Lung (tissue), 12 donors: ENCODE data around the gene TBC1D17. TPM values are rescaled to one million over a fixed set of nuclear protein-coding genes. Genes with fewer than 3 reads are reported as not detected.

ENCODE experiments used
- ATAC-seq: fragments of 200-7000 bp; cut with Tn5 transposase; one replicate; pipeline ENCODE4 v1.9.1; 2020; ENCODE audit warnings: moderate number of reproducible peaks; ENCODE audit not compliant: insufficient read depth, low FRiP score
- DNase-seq, 3 donors: peaks; one replicate each; pipeline ENCODE4 v3.0.0-alpha.2; 2013 to 2017
- H3K27ac ChIP-seq, 2 donors: one replicate each; pipeline ENCODE4 v1.5.1; 2013; ENCODE audit warnings: mild to moderate bottlenecking in 2 of 2, moderate library complexity in 2 of 2, control low read depth in 1 of 2, inconsistent platforms in 1 of 2, low read depth in 1 of 2, low read length in 1 of 2
- H3K27me3 ChIP-seq, 3 donors: one replicate each; pipeline ENCODE4 v1.5.1; 2013; ENCODE audit warnings: low read length in 2 of 3; ENCODE audit not compliant: control insufficient read depth in 3 of 3, insufficient read depth in 3 of 3
- H3K36me3 ChIP-seq, 4 donors: one replicate each; pipeline ENCODE4 v1.5.1; 2013; ENCODE audit warnings: low read length in 4 of 4, mild to moderate bottlenecking in 1 of 4, moderate library complexity in 1 of 4; ENCODE audit not compliant: control insufficient read depth in 4 of 4, insufficient read depth in 4 of 4
- H3K4me1 ChIP-seq, 5 donors: one replicate each; pipeline ENCODE4 v1.5.1; 2013; ENCODE audit warnings: low read length in 5 of 5, mild to moderate bottlenecking in 2 of 5, moderate library complexity in 1 of 5; ENCODE audit not compliant: control insufficient read depth in 5 of 5, insufficient read depth in 5 of 5
- H3K4me3 ChIP-seq: one replicate; pipeline ENCODE4 v1.5.1; 2013; ENCODE audit warnings: mild to moderate bottlenecking, control low read depth, moderate library complexity
- H3K9ac ChIP-seq, 2 donors: one replicate each; pipeline ENCODE4 v1.5.1; 2013; ENCODE audit warnings: low read length in 2 of 2, control low read depth in 1 of 2; ENCODE audit not compliant: insufficient read depth in 1 of 2
- H3K9me3 ChIP-seq, 4 donors: one replicate each; pipeline ENCODE4 v1.5.1; 2013; ENCODE audit warnings: low read length in 3 of 4, mild to moderate bottlenecking in 1 of 4, moderate library complexity in 1 of 4; ENCODE audit not compliant: control insufficient read depth in 4 of 4, insufficient read depth in 3 of 4
- WGBS, 2 donors: extraction: QIAGEN DNeasy Blood & Tissue Kit; methylation state at CpG; one replicate each; pipeline ENCODE4 v1.1.7; 2013; 5-methylcytosine and 5-hydroxymethylcytosine counted together
- polyA plus RNA-seq, 2 donors: library from polyadenylated mRNA; stranded (reverse); fragments of 200-250 nt; gene quantifications; one replicate each; pipeline ENCODE4 v1.2.1, GENCODE V29; 2013
- total RNA-seq, 2 donors: library from RNA; depleted of rRNA in 1 of 2; stranded (reverse); fragments of >200 nt in 1 of 2; gene quantifications; one replicate each; pipeline ENCODE4 v1.2.1, GENCODE V29; 2014 to 2021
- TF ChIP-seq, protein P1 (sequence below): IDR thresholded peaks from 2 replicates; pipeline ENCODE4 v1.5.1; 2012; ENCODE audit warnings: mild to moderate bottlenecking; ENCODE audit errors: control extremely low read depth, extremely low read depth
- donor health status: control.
- donor health status: control.
- donor health status: Bipolar disorder and iron deficiency.
- donor health status: healthy.
- donor health status: DM: yes; HTN: yes; CAD: no.

The TBC1D17 gene
- total and polyA plus RNA-seq, 4 donors, result 23.3 to 52.9 (median 32.4) TPM

DNA sequence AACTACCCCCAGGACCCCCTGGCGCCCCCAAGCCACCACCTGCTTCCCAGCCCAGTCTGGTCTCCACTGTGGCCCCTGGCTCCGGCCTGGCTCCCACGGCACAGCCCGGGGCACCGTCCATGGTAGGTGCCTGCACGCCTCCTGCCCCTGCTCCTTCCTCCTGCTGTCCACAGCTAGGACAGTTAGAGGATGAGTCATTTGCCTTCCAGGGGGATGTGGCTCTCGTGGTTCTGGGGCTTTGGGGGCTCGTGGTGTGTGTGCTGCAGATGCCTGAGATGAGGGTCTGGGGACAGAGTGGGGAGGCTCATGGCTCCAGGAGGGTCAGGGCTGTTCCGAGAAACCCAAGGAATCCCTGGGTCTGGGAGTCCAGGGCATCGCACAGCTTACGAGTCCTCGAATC, 46.7 kb upstream of the TBC1D17 start:
- 58 to 87% methylated on average over 11 to 12 of the region's 12 CpGs for WGBS, 2 donors

DNA sequence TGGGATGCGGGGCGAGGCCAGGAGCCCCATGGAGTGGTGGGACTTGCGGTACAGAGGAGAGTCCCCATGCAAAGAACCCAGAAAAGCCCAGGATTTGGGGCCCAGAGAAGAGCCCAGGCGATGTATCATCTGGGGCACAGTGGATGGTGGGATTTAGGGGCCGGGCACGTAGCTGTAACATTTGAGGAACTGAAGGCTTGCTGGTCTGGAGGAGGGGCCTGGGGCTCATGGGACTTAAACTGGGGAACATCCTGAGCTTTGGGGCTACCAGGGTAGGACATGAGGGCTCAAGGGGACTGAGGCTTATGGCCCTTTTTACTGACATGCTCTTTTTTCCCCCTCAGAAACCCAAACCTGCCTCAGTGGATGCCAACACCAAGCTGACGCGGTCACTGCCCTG, 45.9 kb upstream of the TBC1D17 start:
- no peaks in the 10 kb centered on the region for H3K4me1 ChIP-seq
- H3K27ac ChIP-seq, result no peak overlapping the region
- TF ChIP-seq, protein P1, sequence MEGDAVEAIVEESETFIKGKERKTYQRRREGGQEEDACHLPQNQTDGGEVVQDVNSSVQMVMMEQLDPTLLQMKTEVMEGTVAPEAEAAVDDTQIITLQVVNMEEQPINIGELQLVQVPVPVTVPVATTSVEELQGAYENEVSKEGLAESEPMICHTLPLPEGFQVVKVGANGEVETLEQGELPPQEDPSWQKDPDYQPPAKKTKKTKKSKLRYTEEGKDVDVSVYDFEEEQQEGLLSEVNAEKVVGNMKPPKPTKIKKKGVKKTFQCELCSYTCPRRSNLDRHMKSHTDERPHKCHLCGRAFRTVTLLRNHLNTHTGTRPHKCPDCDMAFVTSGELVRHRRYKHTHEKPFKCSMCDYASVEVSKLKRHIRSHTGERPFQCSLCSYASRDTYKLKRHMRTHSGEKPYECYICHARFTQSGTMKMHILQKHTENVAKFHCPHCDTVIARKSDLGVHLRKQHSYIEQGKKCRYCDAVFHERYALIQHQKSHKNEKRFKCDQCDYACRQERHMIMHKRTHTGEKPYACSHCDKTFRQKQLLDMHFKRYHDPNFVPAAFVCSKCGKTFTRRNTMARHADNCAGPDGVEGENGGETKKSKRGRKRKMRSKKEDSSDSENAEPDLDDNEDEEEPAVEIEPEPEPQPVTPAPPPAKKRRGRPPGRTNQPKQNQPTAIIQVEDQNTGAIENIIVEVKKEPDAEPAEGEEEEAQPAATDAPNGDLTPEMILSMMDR, result no peak
- no peaks in the 10 kb centered on the region for H3K9me3 ChIP-seq
- H3K36me3 ChIP-seq, result peaks cover 8 to 72% (median 44%) of the 10 kb centered on the region in 4 donors
- no peak for ATAC-seq
- no peak for DNase-seq
- no peak overlapping the region for H3K4me3 ChIP-seq
- no peaks in the 10 kb centered on the region for H3K27me3 ChIP-seq
- WGBS, 2 donors, result 83 to 92% methylated on average over 8 of the region's 8 CpGs
- H3K9ac ChIP-seq, result no peak overlapping the region

More for the DNA sequence above, 46.7 kb upstream of the TBC1D17 start:
- Histone ChIP-seq H3K27me3 (no peaks in the 10 kb centered on the region), H3K27ac (no peak overlapping the region), H3K9me3 (no peaks in the 10 kb centered on the region), H3K9ac (no peak overlapping the region), H3K4me1 (no peaks in the 10 kb centered on the region), H3K36me3 (peaks cover 7 to 64% (median 40%) of the 10 kb centered on the region in 4 donors), H3K4me3 (no peak overlapping the region)
- DNase-seq (no peak), ATAC-seq (no peak)
- TF ChIP-seq, protein P1, result no peak

DNA sequence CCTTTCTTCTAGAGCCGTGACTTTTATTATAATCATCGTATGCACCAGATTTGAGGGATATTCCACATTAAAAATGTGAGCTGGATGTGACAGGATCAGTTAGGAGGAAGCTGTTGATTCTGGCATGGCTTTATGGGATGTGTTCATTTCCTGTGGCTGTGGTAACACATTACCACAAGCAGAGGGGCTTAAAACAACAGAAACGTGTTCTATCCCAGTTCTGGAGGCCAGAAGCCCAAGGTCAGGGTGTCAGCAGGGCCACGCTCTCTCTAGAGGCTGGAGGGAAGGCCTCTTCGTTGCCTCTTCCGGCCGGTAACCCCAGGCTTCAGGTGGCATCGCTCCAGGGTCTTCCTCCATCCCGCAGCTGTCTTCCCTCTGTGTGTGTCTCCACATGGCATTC, 44.9 kb upstream of the TBC1D17 start:
- Histone ChIP-seq H3K4me3 (no peak overlapping the region), H3K4me1 (no peaks in the 10 kb centered on the region), H3K27ac (peak overlapping the region in 1 of 2 donors; percentile 9), H3K27me3 (no peaks in the 10 kb centered on the region), H3K9ac (no peak overlapping the region), H3K9me3 (no peaks in the 10 kb centered on the region), H3K36me3 (peaks cover 11 to 82% (median 43%) of the 10 kb centered on the region in 4 donors)
- ATAC-seq (no peak), DNase-seq (no peak)
- WGBS, 2 donors, result 34 to 71% methylated on average over 9 of the region's 9 CpGs
- TF ChIP-seq, protein P1, result no peak

DNA sequence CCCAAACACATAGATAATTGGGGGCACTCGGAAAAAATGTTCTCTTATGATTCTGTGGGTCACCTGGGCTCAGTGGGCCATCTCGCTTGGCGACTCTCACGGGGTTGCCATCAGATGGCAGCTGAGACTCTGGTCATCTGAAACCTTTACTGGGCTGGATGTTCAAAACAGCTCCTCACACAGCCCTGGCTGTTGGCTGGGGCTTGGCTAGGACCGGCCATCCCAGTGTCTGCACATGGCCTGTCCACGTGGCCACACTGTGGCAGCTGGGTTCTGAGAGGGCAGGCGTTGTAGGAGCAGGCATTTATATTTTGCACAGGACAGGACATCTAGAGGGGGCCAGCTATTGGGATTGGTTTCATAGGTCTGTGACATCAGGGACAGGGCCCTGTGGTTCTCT, 43.9 kb upstream of the TBC1D17 start:
- DNase-seq (no peak), ATAC-seq (no peak)
- H3K36me3 ChIP-seq, result peaks cover 11 to 80% (median 47%) of the 10 kb centered on the region in 4 donors
- H3K4me3 ChIP-seq, result no peak overlapping the region
- WGBS, 2 donors, result 95 to 98% methylated on average over 7 of the region's 7 CpGs
- peaks cover 0 to 4% (median 0%) of the 10 kb centered on the region in 5 donors for H3K4me1 ChIP-seq
- H3K27ac ChIP-seq, result no peak overlapping the region
- no peaks in the 10 kb centered on the region for H3K27me3 ChIP-seq
- H3K9ac ChIP-seq, result no peak overlapping the region
- no peaks in the 10 kb centered on the region for H3K9me3 ChIP-seq
- TF ChIP-seq, protein P1, result no peak
